HCEC 1CT (cell line): ENCODE measurements around the gene PLAC1.
A peak's percentile ranks its signal among the peaks of the same experiment; 100 is the strongest.

Source experiments
- DNase-seq: peaks from one replicate; pipeline ENCODE4 v3.0.0-alpha.2; 2017

Gene PLAC1

DNA sequence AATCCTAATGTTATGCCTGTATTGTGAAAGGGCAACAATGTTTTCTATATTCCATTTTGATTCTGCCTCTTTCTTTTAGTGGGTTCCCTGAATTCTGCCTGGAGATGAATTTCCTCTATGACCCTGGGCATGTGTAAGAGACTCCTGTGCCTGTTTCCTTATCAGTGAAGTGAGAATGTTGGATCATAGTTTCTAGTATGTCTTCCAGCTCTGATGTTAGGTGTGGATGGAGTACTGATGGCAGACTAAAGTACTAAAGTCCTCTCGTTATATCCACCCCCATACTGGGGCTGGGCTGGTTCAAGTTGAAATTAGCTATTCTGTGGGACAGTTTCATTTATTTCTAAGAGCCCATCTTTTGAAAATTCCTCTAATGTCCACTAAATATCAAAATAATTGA lies 29.6 kb downstream of the PLAC1 start:
- no peak for DNase-seq

DNA sequence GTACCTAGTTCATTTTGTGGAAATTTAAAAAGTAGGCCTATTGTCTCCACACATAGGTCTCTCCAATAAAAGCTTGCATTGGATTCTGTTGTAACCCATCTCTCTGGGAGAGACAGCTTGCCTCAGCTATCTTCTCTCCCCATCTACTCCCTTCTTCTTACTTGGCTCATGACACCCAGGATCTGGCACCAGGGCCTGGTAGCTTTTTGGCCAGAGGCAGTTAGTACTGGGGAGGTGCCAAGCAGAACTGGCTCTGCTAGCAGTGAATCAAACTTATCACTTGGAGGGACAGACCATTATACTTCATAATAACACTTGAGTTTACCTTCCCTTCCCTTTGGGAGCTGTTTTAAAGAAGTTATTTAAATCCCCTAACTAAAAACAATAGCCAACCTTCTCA lies 31.8 kb downstream of the PLAC1 start:
- no peak for DNase-seq

GRCh38 chrX:134625315-134625718 lies 33.0 kb downstream of the PLAC1 start:
- no peak for DNase-seq

DNA sequence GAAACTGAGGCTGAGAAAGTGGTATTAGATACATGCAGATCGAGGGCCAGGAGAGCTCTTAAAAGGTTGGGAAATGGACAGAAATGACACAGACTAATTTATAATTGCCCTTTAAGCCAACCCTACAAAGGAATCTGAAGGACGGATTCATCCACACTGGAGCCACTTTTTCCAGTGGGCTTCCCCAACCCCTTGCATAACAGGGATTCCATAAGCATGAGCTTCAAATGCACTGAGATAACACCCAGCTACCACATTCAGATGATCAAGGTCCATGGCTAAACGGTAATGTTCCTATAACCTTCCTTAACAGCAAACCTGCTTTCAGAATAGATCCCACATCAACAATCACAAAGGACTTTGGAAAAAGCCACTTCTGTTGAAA lies 34.2 kb downstream of the PLAC1 start:
- DNase-seq, result no peak

DNA sequence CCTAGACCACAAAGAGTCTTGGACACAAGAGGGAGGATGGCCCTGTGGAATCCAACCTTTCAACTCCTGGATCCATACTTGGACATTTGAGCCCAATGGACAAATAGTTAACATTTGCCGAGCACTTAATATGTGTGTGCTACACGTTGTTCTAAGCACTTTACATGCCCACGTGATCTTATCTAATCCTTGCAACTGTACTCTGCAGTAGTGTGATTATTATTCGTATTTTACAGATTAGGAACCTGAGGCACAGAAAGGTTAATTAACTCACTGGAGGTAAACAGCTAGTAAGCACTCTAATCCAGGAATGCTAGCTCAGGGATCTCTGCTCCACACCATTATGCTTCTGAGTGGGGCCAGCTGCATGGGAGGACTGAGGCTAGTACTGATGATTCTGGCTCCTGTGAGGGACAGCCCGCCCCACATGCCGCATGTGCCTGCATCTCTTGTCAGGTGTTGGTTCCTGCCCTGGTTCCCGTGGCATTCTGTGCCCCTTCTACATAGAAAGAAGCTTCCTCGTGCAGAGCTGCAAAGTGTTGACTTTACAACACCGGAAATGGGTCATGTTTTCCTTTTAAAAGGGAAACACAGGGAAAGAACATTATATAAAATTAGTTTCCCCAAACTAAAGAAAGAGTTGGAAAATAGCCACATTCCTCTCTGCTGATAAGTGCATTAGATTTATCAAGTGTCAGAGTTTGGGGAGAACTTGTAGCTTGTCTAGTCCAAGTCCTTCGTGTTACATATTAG lies 34.8 kb downstream of the PLAC1 start:
- DNase-seq, result peak; percentile 11

- DNase-seq, result no peak
Measured at GRCh38 chrX:134622813-134623185, 35.5 kb downstream of the PLAC1 start.

GRCh38 chrX:134622056-134622812 lies 36.0 kb downstream of the PLAC1 start:
- DNase-seq, result peak; percentile 85

- DNase-seq, result no peak
Measured at GRCh38 chrX:134619838-134620237, 38.4 kb downstream of the PLAC1 start.

GRCh38 chrX:134613396-134613795 lies 44.9 kb downstream of the PLAC1 start:
- no peak for DNase-seq

GRCh38 chrX:134608153-134608552 lies 50.1 kb downstream of the PLAC1 start:
- DNase-seq, result no peak

- no peak for DNase-seq
Measured at GRCh38 chrX:134607523-134607922, 50.7 kb downstream of the PLAC1 start.

DNA sequence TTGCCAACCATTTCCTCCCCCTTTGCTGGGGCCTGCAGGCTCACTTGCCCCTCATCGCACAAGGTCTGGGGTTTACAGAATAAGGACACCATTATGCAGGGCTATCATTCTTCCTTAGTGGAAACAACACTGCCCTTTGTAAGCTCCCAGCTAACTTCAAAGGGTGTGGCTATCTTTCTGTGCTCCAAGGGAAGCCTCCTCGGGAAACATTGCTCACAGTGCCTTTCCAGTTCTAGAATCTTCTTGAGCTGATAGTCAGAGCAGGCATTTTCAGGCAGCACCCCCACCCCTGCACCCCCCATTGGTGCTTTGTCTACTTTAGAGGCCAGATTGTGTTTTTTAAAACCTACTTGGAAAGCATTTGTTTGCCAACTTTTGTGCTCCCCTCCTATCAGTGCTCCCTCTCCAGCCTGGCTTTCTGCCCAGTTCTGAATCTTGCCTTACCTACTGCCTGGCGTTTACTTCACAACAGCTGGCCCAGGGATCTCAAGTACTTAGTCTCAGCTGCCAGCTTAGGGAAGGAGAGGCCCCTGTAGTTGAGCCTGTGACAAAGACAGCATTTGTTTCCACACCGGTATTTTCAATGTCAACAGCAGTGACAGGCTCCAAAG lies 53.5 kb downstream of the PLAC1 start:
- peak; percentile 31 for DNase-seq

- peak; percentile 86 for DNase-seq
Measured at GRCh38 chrX:134603806-134604700, 54.2 kb downstream of the PLAC1 start.

DNA sequence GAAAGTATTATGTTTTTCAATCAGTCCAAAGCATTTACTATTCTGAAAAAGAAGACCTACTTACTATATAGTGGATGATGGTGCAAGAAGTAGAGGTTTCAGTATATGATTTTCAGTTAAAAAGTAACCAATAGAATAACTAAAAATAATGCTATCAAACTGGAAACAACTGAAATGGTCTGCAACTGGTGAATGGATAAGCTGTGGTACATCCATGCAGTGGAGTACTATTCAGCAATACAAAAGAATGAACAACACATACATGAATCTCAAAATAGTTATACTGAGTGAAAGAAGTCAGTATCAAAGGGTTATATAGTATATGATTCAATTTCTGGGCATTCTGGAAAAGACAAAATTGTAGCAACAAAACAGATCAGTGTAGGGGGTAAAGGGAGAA lies 55.9 kb downstream of the PLAC1 start:
- DNase-seq, result no peak

DNA sequence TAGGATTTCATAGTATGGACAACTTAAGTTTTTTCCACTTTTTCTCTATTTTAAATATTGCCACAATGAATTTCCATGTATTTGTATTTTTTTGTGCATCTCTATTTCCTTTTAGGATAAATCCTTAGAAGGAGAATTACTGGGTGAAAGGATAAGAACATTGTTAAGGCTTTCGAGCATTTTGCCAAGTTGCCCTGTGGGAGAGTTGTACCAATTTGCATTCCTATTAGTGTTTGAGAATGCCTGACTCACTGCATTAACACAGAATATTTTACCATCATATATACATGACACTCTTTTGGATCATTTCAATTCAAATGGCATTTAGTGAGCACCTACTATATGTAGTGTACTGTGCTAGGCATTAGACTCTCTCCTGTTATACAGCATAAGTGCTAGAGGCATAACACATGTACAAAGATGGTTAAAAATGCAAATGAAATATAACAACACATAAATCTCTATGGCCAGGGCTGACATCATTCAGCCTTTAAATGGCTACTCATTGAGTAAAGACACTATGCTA lies 57.0 kb downstream of the PLAC1 start:
- peak; percentile 36 for DNase-seq

DNA sequence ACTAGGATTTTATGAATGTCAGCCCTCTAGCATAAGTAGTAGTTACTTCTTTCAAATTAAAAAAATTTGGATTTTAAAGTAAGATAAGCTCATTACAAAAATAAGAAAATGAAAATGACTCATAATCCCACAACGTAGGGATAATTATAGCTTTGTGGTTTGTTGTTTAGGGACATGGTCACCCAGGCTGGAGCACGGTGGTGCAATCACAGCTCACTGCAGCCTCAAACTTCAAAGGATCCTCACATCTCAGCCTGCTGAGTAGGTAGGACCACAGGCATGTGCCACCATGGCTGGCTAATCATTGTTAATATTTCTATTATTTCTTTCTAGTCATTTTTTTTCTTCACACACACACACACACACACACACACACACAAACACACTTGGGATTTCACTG lies 57.6 kb downstream of the PLAC1 start:
- DNase-seq, result peak; percentile 57

GRCh38 chrX:134599184-134599914 lies 58.9 kb downstream of the PLAC1 start:
- peak; percentile 55 for DNase-seq

DNA sequence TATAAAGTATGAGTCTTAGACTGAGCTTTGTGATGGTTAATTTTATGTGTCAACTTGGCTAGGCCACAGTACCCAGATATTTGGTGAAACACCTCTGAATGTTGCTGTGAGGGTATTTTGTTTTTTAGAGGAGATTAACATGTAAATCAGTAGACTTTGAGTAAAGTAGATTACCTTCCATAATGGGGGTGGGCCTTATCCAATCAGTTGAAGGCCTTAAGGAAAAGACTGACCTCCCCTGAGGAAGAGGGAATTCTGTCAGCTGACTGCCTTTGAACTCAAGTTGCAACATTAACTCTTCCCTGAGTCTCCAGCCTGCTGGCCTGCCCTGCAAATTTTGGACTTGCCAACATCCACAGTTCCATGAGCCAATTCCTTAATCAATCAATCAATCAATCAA lies 66.0 kb downstream of the PLAC1 start:
- DNase-seq, result no peak

- DNase-seq, result no peak
Measured at GRCh38 chrX:134591502-134591901, 66.8 kb downstream of the PLAC1 start.

- DNase-seq, result no peak
Measured at GRCh38 chrX:134588806-134589205, 69.5 kb downstream of the PLAC1 start.

DNA sequence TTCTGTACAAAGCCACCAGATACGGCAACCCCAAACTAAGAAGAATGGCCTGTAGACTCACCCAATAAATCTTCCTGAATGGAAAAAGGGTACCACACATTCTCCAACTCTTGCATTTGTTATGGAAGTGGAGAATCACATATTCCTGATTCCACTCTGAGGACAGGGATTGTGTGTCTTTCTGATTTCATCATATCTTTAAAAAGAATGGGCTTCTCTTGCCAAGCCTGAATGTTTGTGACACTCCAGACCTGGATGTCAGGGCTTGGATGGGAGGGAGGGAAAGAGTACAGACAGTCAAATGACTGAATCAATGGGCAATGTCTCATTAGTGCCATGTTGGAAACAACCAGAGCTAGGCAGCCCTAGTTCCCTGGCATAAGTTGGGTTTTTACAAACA lies 77.4 kb downstream of the PLAC1 start:
- DNase-seq, result no peak

- no peak for DNase-seq
Measured at GRCh38 chrX:134573683-134574035, 84.6 kb downstream of the PLAC1 start.
